Neural cell (in vitro differentiated cells): ENCODE measurements around the gene TBC1D23. TPM values are rescaled to one million over a fixed set of nuclear protein-coding genes. Genes with fewer than 3 reads are reported as not detected.

Source experiments
- H2AFZ ChIP-seq: fragments of 200-600, 300-800 bp; sonication (generic), shearing (Covaris generic); 2 replicates; pipeline ENCODE4 v1.6.0; 2014; ENCODE audit warnings: low read depth, mild to moderate bottlenecking, antibody characterized with exemption, low read length, moderate library complexity
- H3F3A ChIP-seq: fragments of 200-600 bp; shearing (Covaris generic); 2 replicates; pipeline ENCODE4 v1.6.1; 2016; ENCODE audit warnings: mild to moderate bottlenecking, moderate library complexity, mixed read lengths, antibody characterized with exemption, low read length; ENCODE audit not compliant: insufficient read depth, poor library complexity, severe bottlenecking
- H3K27ac ChIP-seq: fragments of 200-600, 300-800 bp; sonication (generic), shearing (Covaris generic); 2 replicates; pipeline ENCODE4 v1.5.1; 2014; ENCODE audit warnings: mild to moderate bottlenecking, low read length, moderate library complexity
- H3K27me3 ChIP-seq: fragments of 300-800, 200-600 bp; sonication (generic), shearing (Covaris generic); 2 replicates; pipeline ENCODE4 v1.6.0; 2014; ENCODE audit warnings: mild to moderate bottlenecking, low read depth, low read length, moderate library complexity; ENCODE audit not compliant: insufficient read depth
- H3K36me3 ChIP-seq: fragments of 300-800, 200-600 bp; sonication (generic), shearing (Covaris generic); 2 replicates; pipeline ENCODE4 v1.5.1; 2014; ENCODE audit warnings: mild to moderate bottlenecking, antibody characterized with exemption, low read length, moderate library complexity; ENCODE audit not compliant: insufficient read depth
- H3K4me2 ChIP-seq: fragments of 300-800, 200-600 bp; sonication (generic), shearing (Covaris generic); 2 replicates; pipeline ENCODE4 v1.6.0; 2014; ENCODE audit warnings: mild to moderate bottlenecking, low read length
- H3K4me3 ChIP-seq: fragments of 300-800, 200-600 bp; sonication (generic), shearing (Covaris generic); 2 replicates; pipeline ENCODE4 v1.5.1; 2014; ENCODE audit warnings: mild to moderate bottlenecking, low read length, moderate library complexity
- H3K79me2 ChIP-seq: fragments of 200-600 bp; shearing (Covaris generic); replicated peaks from 2 replicates; pipeline ENCODE4 v1.6.0; 2014; ENCODE audit warnings: mild to moderate bottlenecking, low read length, moderate library complexity; ENCODE audit not compliant: insufficient read depth
- H3K9ac ChIP-seq: fragments of 300-800, 200-600 bp; sonication (generic), shearing (Covaris generic); 2 replicates; pipeline ENCODE4 v1.6.1; 2016; ENCODE audit warnings: mild to moderate bottlenecking, low read length, mixed read lengths
- H3K9me2 ChIP-seq: fragments of 200-600 bp; shearing (Covaris generic); 2 replicates; pipeline ENCODE4 v1.6.1; 2016; ENCODE audit warnings: mild to moderate bottlenecking, low read length, mixed read lengths; ENCODE audit not compliant: insufficient read depth
- H3K9me3 ChIP-seq: fragments of 200-600, 300-800 bp; sonication (generic), shearing (Covaris generic); 2 replicates; pipeline ENCODE4 v1.6.1; 2016; ENCODE audit warnings: mild to moderate bottlenecking, mixed run types, low read length, moderate library complexity, mixed read lengths
- H4K20me1 ChIP-seq: fragments of 200-600 bp; shearing (Covaris generic); 2 replicates; pipeline ENCODE4 v1.6.1; 2016; ENCODE audit warnings: mild to moderate bottlenecking, mixed run types; ENCODE audit not compliant: insufficient read depth
- CTCF ChIP-seq: fragments of 450-650 bp; IDR thresholded peaks from 2 replicates; pipeline ENCODE4 v1.5.1; 2014; ENCODE audit warnings: antibody characterized with exemption, mild to moderate bottlenecking, moderate library complexity; ENCODE audit not compliant: poor library complexity, severe bottlenecking
- EP300 ChIP-seq: fragments of 450-650 bp; conservative IDR thresholded peaks from 2 replicates; pipeline ENCODE4 v1.6.1; 2014; ENCODE audit warnings: antibody characterized with exemption, mild to moderate bottlenecking, moderate library complexity; ENCODE audit not compliant: poor library complexity, severe bottlenecking
- EZH2 ChIP-seq: fragments of 200-600, 300-800 bp; shearing (Covaris generic), sonication (generic); IDR thresholded peaks from 2 replicates; pipeline ENCODE4 v1.6.1; 2014; ENCODE audit warnings: antibody characterized with exemption, low read length, borderline replicate concordance, mild to moderate bottlenecking; ENCODE audit not compliant: insufficient read depth, poor library complexity, severe bottlenecking
- MXI1 ChIP-seq: fragments of 450-650 bp; conservative IDR thresholded peaks from 2 replicates; pipeline ENCODE4 v1.6.1; 2014; ENCODE audit warnings: antibody characterized with exemption, mild to moderate bottlenecking; ENCODE audit not compliant: poor library complexity, severe bottlenecking
- POLR2AphosphoS5 ChIP-seq: IDR thresholded peaks from 2 replicates; pipeline ENCODE4 v1.6.1; 2012
- RAD21 ChIP-seq: fragments of 450-650 bp; conservative IDR thresholded peaks from 2 replicates; pipeline ENCODE4 v1.6.1; 2014; ENCODE audit warnings: antibody characterized with exemption, mild to moderate bottlenecking, moderate library complexity
- REST ChIP-seq: IDR thresholded peaks from 2 replicates; pipeline ENCODE4 v1.6.1; 2012; ENCODE audit warnings: borderline replicate concordance
- SMC3 ChIP-seq: fragments of 450-650 bp; conservative IDR thresholded peaks from 2 replicates; pipeline ENCODE4 v1.6.1; 2014; ENCODE audit warnings: antibody characterized with exemption, mild to moderate bottlenecking, moderate library complexity; ENCODE audit not compliant: poor library complexity
- TAF1 ChIP-seq: IDR thresholded peaks from 2 replicates; pipeline ENCODE4 v1.6.1; 2012; ENCODE audit warnings: low read depth
- polyA plus RNA-seq: library from polyadenylated mRNA; depleted of rRNA; stranded (reverse); fragments of >200 nt; gene quantifications from 2 replicates; pipeline ENCODE4 v1.2.3, GENCODE V29; 2014

TBC1D23 gene
- polyA plus RNA-seq, 1 donor from 2014 or later, result 51.3 TPM

GRCh38 chr3:100266531-100266930 is 5.7 kb downstream of the TBC1D23 start (continued):
- TF ChIP-seq EZH2 (no peak), EP300 (no peak), TAF1 (no peak)

- H3K9ac ChIP-seq, result no peak overlapping the region
- H2AFZ ChIP-seq, result no peak overlapping the region
- no peaks in the 10 kb centered on the region for H4K20me1 ChIP-seq
- no peaks in the 10 kb centered on the region for H3K9me3 ChIP-seq
- H3K4me3 ChIP-seq, result no peak overlapping the region
- TF ChIP-seq SMC3 (no peak), EZH2 (no peak), MXI1 (no peak), EP300 (no peak), REST (no peak), TAF1 (no peak), RAD21 (no peak), POLR2AphosphoS5 (no peak), CTCF (no peak)
- no peaks in the 10 kb centered on the region for H3K36me3 ChIP-seq
- no peaks in the 10 kb centered on the region for H3K9me2 ChIP-seq
- H3K27me3 ChIP-seq, result no peaks in the 10 kb centered on the region
- peaks cover 30% of the 10 kb centered on the region for H3K79me2 ChIP-seq
- no peak overlapping the region for H3K4me2 ChIP-seq
- H3K27ac ChIP-seq, result no peak overlapping the region
- H3F3A ChIP-seq, result no peaks in the 10 kb centered on the region
Measured at GRCh38 chr3:100268156-100268555, 7.4 kb downstream of the TBC1D23 start.

GRCh38 chr3:100269001-100269400 is 8.2 kb downstream of the TBC1D23 start:
- Histone ChIP-seq H3K4me3 (no peak overlapping the region), H3K9ac (no peak overlapping the region), H3K79me2 (peaks cover 31% of the 10 kb centered on the region), H2AFZ (no peak overlapping the region), H4K20me1 (no peaks in the 10 kb centered on the region), H3K9me3 (no peaks in the 10 kb centered on the region), H3F3A (no peaks in the 10 kb centered on the region), H3K4me2 (no peak overlapping the region), H3K27ac (no peak overlapping the region), H3K36me3 (no peaks in the 10 kb centered on the region), H3K9me2 (no peaks in the 10 kb centered on the region), H3K27me3 (no peaks in the 10 kb centered on the region)
- TF ChIP-seq EP300, result no peak
- no peak for TF ChIP-seq CTCF
- no peak for TF ChIP-seq REST
- TF ChIP-seq MXI1, result no peak
- TF ChIP-seq EZH2, result no peak
- no peak for TF ChIP-seq TAF1
- no peak for TF ChIP-seq RAD21
- no peak for TF ChIP-seq SMC3
- no peak for TF ChIP-seq POLR2AphosphoS5
